ENCODE measurements around the gene C4orf50. TPM values are rescaled to one million over a fixed set of nuclear protein-coding genes. Genes with fewer than 3 reads are reported as not detected.
"Not testable (repeated sequence)": the region's sequence is repeated elsewhere in the genome, so short reads cannot be mapped to it uniquely, and the experiment has no call there.

Gene C4orf50
- total RNA-seq, 1 donor from 2014 or later = not detected

GRCh38 chr4:5955201-5955821, 62.9 kb downstream of the C4orf50 start:
- ChIA-PET CTCF (no interaction called here), POLR2A (no interaction called here)
- no peak overlapping the region for H3K27ac Mint-ChIP-seq
- ATAC-seq (ENCODE audit: low read depth) = no peak
- TF ChIP-seq CTCF (IDR thresholded peaks at IDR 0.05) = no peak
- DNase-seq = no peak
- H3K36me3 Mint-ChIP-seq (ENCODE audit: low read depth) = no peaks in the 10 kb centered on the region
- H3K9me3 Mint-ChIP-seq = no peaks in the 10 kb centered on the region
- intact Hi-C loops (cut with micrococcal nuclease) = no loop called here
- no peak overlapping the region for H3K4me3 Mint-ChIP-seq
- peaks cover 6% of the 10 kb centered on the region for H3K27me3 Mint-ChIP-seq
- no peaks in the 10 kb centered on the region for H3K4me1 Mint-ChIP-seq

GRCh38 chr4:5954056-5954760, 64.0 kb downstream of the C4orf50 start:
- Mint-ChIP-seq H3K27ac (no peak overlapping the region), H3K4me3 (no peak overlapping the region), H3K4me1 (no peaks in the 10 kb centered on the region), H3K36me3 (ENCODE audit: low read depth) (no peaks in the 10 kb centered on the region), H3K9me3 (no peaks in the 10 kb centered on the region), H3K27me3 (peaks cover 6% of the 10 kb centered on the region)
- POLR2A ChIA-PET = no interaction called here
- no peak for TF ChIP-seq CTCF (IDR thresholded peaks at IDR 0.05)
- CTCF ChIA-PET = no interaction called here
- intact Hi-C loops (cut with micrococcal nuclease) = no loop called here
- no peak for ATAC-seq (ENCODE audit: low read depth)
- no peak for DNase-seq

- CTCF ChIA-PET = no interaction called here
- H3K9me3 Mint-ChIP-seq = no peaks in the 10 kb centered on the region
- ATAC-seq (ENCODE audit: low read depth) = no peak
- intact Hi-C loops (cut with micrococcal nuclease) = no loop called here
- POLR2A ChIA-PET = no interaction called here
- TF ChIP-seq CTCF (IDR thresholded peaks at IDR 0.05) = no peak
- no peaks in the 10 kb centered on the region for H3K36me3 Mint-ChIP-seq (ENCODE audit: low read depth)
- H3K4me1 Mint-ChIP-seq = no peaks in the 10 kb centered on the region
- DNase-seq = no peak
- H3K27ac Mint-ChIP-seq = no peak overlapping the region
- H3K4me3 Mint-ChIP-seq = no peak overlapping the region
- peaks cover 6% of the 10 kb centered on the region for H3K27me3 Mint-ChIP-seq
Measured at GRCh38 chr4:5952975-5953951, 65.0 kb downstream of the C4orf50 start.

GRCh38 chr4:5952286-5952974, 65.8 kb downstream of the C4orf50 start:
- no peak overlapping the region for H3K4me3 Mint-ChIP-seq
- DNase-seq = no peak
- H3K9me3 Mint-ChIP-seq = no peaks in the 10 kb centered on the region
- peaks cover 7% of the 10 kb centered on the region for H3K27me3 Mint-ChIP-seq
- no peak for ATAC-seq (ENCODE audit: low read depth)
- H3K36me3 Mint-ChIP-seq (ENCODE audit: low read depth) = no peaks in the 10 kb centered on the region
- CTCF ChIA-PET = no interaction called here
- POLR2A ChIA-PET = no interaction called here
- H3K4me1 Mint-ChIP-seq = no peaks in the 10 kb centered on the region
- H3K27ac Mint-ChIP-seq = no peak overlapping the region
- intact Hi-C loops (cut with micrococcal nuclease) = no loop called here
- no peak for TF ChIP-seq CTCF (IDR thresholded peaks at IDR 0.05)

GRCh38 chr4:5946653-5947052, 71.6 kb downstream of the C4orf50 start:
- H3K9me3 Mint-ChIP-seq; H3K4me3 Mint-ChIP-seq; H3K36me3 Mint-ChIP-seq (ENCODE audit: low read depth); POLR2A ChIA-PET; H3K27me3 Mint-ChIP-seq; DNase-seq; H3K4me1 Mint-ChIP-seq; intact Hi-C loops (cut with micrococcal nuclease); H3K27ac Mint-ChIP-seq; CTCF ChIA-PET; ATAC-seq (ENCODE audit: low read depth): not testable (repeated sequence)
